Measurements from ENCODE around the gene MYL12B. TPM values are rescaled to one million over a fixed set of nuclear protein-coding genes. Genes with fewer than 3 reads are reported as not detected.

The MYL12B gene
- total and polyA plus RNA-seq, 5 experiments from 2014 or later: 184 to 956 (median 828) TPM

DNA sequence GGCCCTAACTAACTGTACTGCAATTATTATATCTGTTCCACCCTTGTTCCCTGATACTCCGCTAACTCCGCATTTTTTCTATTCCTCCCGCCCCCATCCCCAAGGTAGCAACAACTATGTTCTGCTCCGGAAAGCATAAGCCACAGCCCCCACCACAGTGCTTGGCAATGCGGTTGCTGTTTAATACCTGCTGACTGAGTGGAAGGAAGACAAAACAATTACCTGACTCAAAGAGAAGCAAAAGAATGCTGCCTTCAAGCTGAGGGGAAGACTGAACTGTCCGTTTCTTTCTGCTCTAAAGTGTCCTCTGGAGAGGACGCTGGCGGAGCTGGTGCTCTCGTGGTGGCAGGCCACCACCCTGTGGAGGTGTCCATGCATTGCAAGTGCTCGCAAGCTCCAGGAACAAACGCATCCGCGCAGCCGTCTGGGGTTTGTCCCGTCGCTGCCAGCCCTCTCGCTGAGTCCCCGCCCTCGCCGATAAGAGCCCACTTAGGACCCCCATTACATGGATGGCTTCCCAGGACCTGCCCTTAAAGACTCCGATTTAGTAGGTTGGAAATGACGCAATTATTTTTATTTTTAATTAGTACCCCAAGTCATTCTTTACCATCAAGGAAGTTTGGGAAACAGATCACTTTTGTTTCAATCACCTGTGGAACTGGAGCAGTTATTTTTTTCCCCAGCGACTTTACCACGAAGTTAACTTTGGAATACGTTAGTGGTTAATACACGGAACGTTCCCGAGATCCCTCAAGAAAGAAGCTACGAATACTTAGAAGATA, 15.9 kb upstream of the MYL12B start:
- H3K4me3 Mint-ChIP-seq: peak overlapping the region; percentile 84 to 98 (median 96)
- H3K4me1 Mint-ChIP-seq: peaks cover 19 to 41% (median 34%) of the 10 kb centered on the region in 4 donors
- peak; percentile 51 to 65 for ATAC-seq
- DNase-seq: peak; percentile 61 to 86 (median 76)
- peaks cover 28 to 30% (median 28%) of the 10 kb centered on the region in 3 donors for H3K36me3 Mint-ChIP-seq
- H3K27me3 Mint-ChIP-seq: no peaks in the 10 kb centered on the region
- POLR2A ChIA-PET: interaction anchor here (0.5 to 9.6 kb wide), 21 partner anchors 10 to 348 kb away, joined by 3 to 244 read pairs (median 5); partner anchors contain the start of genes LPIN2, MYL12B and TGIF1
- H3K27ac Mint-ChIP-seq: peak overlapping the region; percentile 92 to 100 (median 98)
- H3K9me3 Mint-ChIP-seq: peaks cover 0 to 24% (median 3%) of the 10 kb centered on the region in 9 donors

DNA sequence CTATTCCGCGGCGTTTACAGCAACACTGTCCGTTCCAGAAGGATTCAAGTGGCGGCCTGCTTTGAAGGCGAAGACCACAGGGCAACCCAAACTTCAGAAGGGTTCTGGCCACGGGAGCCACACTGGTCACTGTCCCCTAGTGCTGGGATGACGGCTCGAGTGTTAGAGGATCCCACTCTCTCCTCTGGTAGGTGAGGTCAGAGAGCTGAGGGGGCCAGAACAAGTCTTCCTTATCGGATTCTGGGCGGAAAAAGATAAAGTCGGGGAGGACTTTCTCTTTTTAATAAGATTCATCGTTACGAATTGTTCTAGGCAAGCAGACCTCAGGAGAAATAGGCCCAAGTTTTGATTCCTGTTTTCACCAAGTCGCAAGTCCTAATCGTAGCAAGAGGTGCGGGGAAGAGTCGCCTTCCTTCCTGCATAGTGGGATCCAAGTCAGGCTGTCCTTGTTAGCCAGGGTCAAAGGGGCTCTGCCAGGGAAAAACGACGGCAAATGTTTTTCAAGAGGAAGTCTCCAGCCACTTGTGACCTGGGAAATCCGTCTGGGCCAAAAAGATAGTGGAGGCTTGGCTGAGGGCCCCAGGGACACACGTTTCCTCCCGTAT, 15.2 kb upstream of the MYL12B start:
- Mint-ChIP-seq H3K4me3 (peak overlapping the region; percentile 84 to 98 (median 96)), H3K36me3 (peaks cover 24 to 29% (median 24%) of the 10 kb centered on the region in 3 donors), H3K27ac (peak overlapping the region; percentile 92 to 100 (median 98)), H3K9me3 (peaks cover 0 to 20% (median 3%) of the 10 kb centered on the region in 9 donors), H3K4me1 (peaks cover 19 to 47% (median 40%) of the 10 kb centered on the region in 4 donors), H3K27me3 (no peaks in the 10 kb centered on the region)
- peak; percentile 2 for ATAC-seq
- POLR2A ChIA-PET: interaction anchor here (0.7 to 9.6 kb wide), 31 partner anchors 9 to 1991 kb away, joined by 3 to 244 read pairs (median 7); partner anchors contain the start of genes LPIN2, MYL12B and TGIF1
- peak in 1 of 10 donors; percentile 22 for DNase-seq

DNA sequence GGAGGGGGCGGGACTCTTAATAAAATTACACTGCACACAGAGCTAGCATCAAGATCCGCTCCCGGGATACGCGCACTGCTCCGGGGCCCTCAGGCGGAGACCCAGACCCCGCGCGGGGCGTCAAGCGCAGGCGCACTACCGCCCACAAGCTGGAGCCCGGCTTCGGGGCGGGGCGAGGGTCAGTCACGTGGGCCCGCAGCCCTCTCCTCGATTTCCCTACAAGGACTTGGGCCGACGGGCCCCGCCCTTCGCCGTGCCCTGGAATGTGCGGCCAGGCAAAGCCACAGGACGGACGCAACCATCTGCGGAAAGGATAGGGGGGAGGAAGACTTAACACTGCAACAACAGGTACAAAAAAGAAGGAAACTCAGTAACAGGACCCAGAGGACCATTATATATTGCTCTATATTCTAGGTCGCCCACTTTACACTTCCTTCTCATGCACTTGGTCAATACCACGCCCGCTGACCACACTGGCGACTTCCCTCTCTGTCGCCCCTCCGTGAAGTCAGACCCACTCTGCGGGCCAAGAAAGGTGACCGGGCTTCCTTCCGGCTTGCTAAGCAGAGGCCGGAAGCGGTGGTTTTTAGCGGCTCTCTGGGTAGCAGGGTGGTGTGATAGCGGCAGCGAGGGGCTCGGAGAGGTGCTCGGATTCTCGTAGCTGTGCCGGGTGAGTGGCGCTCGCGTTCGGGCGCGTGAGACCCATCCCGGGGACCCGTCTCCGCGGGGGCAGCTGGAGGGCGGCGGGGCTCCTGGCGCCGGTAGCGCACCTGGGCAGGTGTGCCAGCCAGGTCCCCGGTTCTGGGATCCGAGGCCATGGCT, 14.5 kb upstream of the MYL12B start, which contains the start of gene MYL12A:
Gene MYL12A (plus strand): TSS at position 562 of the 822 bp plus-strand sequence. CDS start 5,447 bp downstream, outside the sequence.
- peak within 1 kb of the TSS; percentile 84 to 98 (median 96) for H3K4me3 Mint-ChIP-seq
- POLR2A ChIA-PET: interaction anchor here (0.5 to 9.6 kb wide), 36 partner anchors 8 to 1990 kb away, joined by 3 to 244 read pairs (median 5); partner anchors contain the start of genes LPIN2, MYL12B and TGIF1
- DNase-seq: peak; percentile 80 to 95 (median 86)
- peaks cover 20 to 54% (median 45%) of the 10 kb centered on the region in 4 donors for H3K4me1 Mint-ChIP-seq
- H3K27me3 Mint-ChIP-seq: no peaks in the 10 kb centered on the region
- peak within 1 kb of the TSS; percentile 92 to 100 (median 98) for H3K27ac Mint-ChIP-seq
- H3K36me3 Mint-ChIP-seq: peaks cover 17 to 25% (median 19%) of the 10 kb centered on the region in 3 donors
- H3K9me3 Mint-ChIP-seq: peaks cover 0 to 13% (median 0%) of the 10 kb centered on the region in 9 donors
- peak; percentile 74 to 75 for ATAC-seq

DNA sequence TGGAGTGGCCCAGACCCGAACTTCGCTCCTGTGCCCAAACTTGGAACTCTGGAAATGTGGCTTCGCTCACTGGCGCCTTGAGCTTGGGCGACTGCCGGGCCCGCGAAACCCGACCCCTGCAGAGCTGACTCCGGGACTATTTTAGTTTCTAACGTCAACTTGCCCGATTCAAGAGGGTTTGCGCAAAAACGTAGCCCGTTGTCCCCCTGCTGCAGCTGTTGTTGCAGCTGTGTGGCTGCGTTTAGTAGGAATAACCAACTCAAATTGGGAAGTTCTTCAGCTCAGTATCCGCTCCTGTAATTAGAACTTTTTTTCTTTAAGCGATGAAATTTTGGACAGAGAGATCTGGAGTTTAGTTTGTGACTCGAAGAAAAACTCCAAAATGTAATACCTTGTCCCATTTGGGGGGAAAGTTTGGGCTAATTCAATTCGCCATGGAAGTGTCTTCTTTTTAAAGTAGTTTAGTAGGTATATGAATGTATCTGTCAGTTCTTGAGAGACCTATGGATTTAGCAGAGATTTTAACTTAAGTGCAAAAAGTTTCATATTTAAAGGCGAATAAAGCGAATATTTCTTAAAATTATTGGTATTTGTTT, 13.8 kb upstream of the MYL12B start:
- Mint-ChIP-seq H3K4me1 (peaks cover 20 to 61% (median 52%) of the 10 kb centered on the region in 4 donors), H3K36me3 (peaks cover 17 to 28% (median 19%) of the 10 kb centered on the region in 3 donors), H3K27me3 (no peaks in the 10 kb centered on the region), H3K4me3 (peak overlapping the region; percentile 84 to 98 (median 96)), H3K27ac (peak overlapping the region; percentile 92 to 100 (median 96)), H3K9me3 (peaks cover 0 to 6% (median 0%) of the 10 kb centered on the region in 9 donors)
- DNase-seq: no peak
- POLR2A ChIA-PET: interaction anchor here (0.6 to 9.6 kb wide), 31 partner anchors 8 to 1990 kb away, joined by 3 to 244 read pairs (median 7); partner anchors contain the start of genes LPIN2, MYL12B and TGIF1
- peak in 1 of 2 donors; percentile 2 for ATAC-seq

DNA sequence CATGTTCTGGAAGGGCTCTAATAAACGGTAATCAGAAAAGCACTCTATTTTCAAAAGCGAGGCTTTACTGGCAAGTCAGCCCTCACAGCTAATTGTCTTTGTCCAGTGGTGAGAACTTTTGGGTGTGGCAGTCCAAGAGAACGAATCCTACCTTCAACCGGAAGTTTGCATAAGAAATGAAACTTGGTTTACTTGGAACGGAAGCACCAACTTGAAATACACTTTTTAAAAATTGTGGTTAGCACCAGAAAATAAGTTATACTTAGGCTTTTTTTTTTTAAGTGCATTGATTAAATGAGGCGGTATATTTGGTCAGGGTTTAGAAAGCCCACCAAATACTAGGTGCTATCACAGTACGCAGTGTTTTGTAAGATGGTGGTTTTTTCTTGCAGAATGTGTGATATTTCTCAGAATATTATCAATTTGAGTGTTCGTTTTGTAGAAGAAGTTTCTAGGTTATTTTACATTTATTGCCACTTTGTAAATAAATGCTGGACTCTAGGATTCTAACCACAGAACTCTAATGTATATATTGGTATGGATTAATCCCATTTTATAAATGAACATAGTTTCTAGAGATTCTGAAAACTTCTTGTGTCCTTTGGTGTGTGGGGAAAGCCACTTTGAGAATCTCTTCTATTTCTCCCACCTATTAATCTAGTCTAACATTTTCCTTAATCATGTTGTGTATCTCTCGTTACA, 13.1 kb upstream of the MYL12B start:
- no peak for ATAC-seq

DNA sequence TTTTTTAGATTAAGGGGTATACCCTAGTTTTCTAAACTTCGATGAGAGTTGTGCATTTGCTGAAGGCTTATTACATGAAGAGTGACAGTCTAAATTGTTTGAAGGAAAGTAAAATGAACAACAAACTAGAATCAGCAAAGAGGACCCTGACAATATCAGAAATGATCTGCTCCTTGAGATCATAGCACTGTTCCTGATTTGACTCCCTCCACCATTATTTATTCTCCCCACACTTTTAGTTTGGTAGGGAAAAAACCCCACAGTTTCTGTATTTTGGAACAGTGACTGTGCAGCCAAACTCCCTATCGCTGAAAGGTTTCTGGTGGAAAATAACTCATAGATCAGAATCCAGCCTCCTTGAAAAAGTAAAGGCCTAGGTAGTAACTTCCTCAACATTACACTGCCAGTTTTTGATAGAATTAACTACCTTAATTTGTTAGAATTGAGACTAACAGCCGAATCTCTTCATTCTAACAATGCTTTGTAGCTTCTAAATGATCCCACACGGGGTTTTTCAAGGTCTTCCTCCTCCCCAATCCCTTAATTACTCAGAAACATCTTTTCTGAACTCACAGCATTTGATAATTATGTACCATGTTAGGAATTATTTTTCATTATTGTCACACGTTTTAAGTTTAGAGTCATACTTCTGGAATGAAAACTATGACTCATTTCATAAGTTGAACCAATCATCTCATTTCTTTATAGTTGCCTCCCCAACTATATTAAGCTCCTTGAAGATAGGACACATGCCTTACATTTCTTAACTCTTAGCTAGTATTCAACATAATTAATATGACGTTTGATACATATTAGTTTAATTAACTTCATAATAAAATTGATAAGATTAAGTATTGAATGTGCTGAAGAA, 11.5 kb upstream of the MYL12B start:
- POLR2A ChIA-PET: interaction anchor here (1.0 to 9.6 kb wide), 7 partner anchors 10 to 343 kb away, joined by 3 to 244 read pairs (median 21); partner anchors contain the start of genes MYL12B and TGIF1
- H3K27ac Mint-ChIP-seq: peak overlapping the region; percentile 83 to 100 (median 92)
- DNase-seq: no peak
- no peak for ATAC-seq
- H3K27me3 Mint-ChIP-seq: no peaks in the 10 kb centered on the region
- H3K4me3 Mint-ChIP-seq: peak overlapping the region; percentile 84 to 97 (median 95)
- no peaks in the 10 kb centered on the region for H3K9me3 Mint-ChIP-seq
- peaks cover 31 to 69% (median 60%) of the 10 kb centered on the region in 4 donors for H3K4me1 Mint-ChIP-seq
- H3K36me3 Mint-ChIP-seq: peaks cover 27 to 50% (median 38%) of the 10 kb centered on the region in 3 donors

More for the DNA sequence above, 13.1 kb upstream of the MYL12B start:
- POLR2A ChIA-PET: interaction anchor here (0.7 to 9.6 kb wide), 21 partner anchors 7 to 1989 kb away, joined by 3 to 244 read pairs (median 14); partner anchors contain the start of genes MYL12B and TGIF1
- H3K4me3 Mint-ChIP-seq: peak overlapping the region; percentile 84 to 98 (median 96)
- H3K36me3 Mint-ChIP-seq: peaks cover 17 to 35% (median 25%) of the 10 kb centered on the region in 3 donors
- peaks cover 0 to 4% (median 0%) of the 10 kb centered on the region in 9 donors for H3K9me3 Mint-ChIP-seq
- peak overlapping the region; percentile 92 to 100 (median 96) for H3K27ac Mint-ChIP-seq
- DNase-seq: peak in 4 of 10 donors; percentile 25 to 64 (median 60)
- peaks cover 24 to 66% (median 55%) of the 10 kb centered on the region in 4 donors for H3K4me1 Mint-ChIP-seq
- H3K27me3 Mint-ChIP-seq: no peaks in the 10 kb centered on the region

DNA sequence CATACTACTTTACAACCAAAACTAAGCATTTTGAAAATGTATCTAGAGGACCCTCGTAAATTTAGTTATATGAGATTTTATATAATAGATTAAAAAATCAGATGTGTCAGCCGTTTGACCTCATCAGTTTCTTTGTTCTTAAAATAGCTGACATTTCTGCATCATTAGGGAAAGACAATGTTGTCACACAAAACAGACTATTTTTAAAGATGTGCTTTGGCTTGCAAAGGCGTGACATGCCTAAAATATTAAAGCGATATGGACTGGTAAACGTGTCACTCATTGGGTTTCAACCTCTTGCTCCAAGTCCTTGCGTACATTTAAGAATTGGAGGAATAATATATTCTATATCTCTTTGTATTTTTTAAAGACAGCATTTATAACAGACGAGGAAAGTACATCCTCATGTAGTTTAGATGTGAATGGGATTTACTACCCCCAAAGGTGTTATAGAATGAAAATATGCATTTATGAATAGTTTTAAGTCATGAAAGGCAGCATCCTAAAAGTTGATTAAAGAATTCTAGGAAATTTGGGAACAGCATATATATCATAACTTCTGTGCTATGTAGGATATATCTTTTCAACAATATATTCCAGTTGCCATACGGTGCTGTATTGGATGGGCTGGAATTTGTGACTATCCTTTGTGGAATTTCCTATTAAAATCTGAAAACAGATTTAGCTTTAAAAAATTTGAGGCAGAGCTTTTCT, 10.5 kb upstream of the MYL12B start:
- H3K27me3 Mint-ChIP-seq: no peaks in the 10 kb centered on the region
- peak overlapping the region; percentile 63 to 84 (median 76) for H3K4me3 Mint-ChIP-seq
- POLR2A ChIA-PET: interaction anchor here (0.5 to 9.6 kb wide), 8 partner anchors 9 to 342 kb away, joined by 3 to 244 read pairs (median 4); partner anchors contain the start of genes MYL12B and TGIF1
- H3K27ac Mint-ChIP-seq: peak overlapping the region; percentile 78 to 100 (median 84)
- H3K36me3 Mint-ChIP-seq: peaks cover 34 to 60% (median 46%) of the 10 kb centered on the region in 3 donors
- H3K4me1 Mint-ChIP-seq: peaks cover 28 to 72% (median 60%) of the 10 kb centered on the region in 4 donors
- DNase-seq: no peak
- no peak for ATAC-seq
- no peaks in the 10 kb centered on the region for H3K9me3 Mint-ChIP-seq

DNA sequence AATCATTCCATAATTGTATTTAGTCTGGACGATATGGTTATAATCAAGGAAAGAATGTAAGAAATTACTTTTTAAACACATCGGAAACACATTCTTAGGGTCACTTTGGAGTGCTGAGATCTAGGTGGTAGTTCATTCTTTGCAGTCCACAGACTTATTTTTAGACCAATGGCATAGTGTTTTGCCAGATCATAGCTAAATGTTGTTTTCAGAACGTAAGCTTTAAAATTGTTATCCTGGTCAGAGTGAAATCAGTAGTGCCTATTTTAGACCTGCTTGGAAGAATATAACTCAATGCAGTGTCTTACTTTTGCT, 10.0 kb upstream of the MYL12B start:
- ATAC-seq (no peak), DNase-seq (no peak)
- peaks cover 39 to 65% (median 50%) of the 10 kb centered on the region in 3 donors for H3K36me3 Mint-ChIP-seq
- POLR2A ChIA-PET: interaction anchor here (1.0 to 9.6 kb wide), 4 partner anchors 9 to 198 kb away, joined by 3 to 244 read pairs (median 58); partner anchors contain the start of genes MYL12B and TGIF1
- peaks cover 28 to 76% (median 64%) of the 10 kb centered on the region in 4 donors for H3K4me1 Mint-ChIP-seq
- peak overlapping the region; percentile 63 to 84 (median 76) for H3K4me3 Mint-ChIP-seq
- no peaks in the 10 kb centered on the region for H3K27me3 Mint-ChIP-seq
- no peaks in the 10 kb centered on the region for H3K9me3 Mint-ChIP-seq
- H3K27ac Mint-ChIP-seq: peak overlapping the region; percentile 78 to 100 (median 84)

DNA sequence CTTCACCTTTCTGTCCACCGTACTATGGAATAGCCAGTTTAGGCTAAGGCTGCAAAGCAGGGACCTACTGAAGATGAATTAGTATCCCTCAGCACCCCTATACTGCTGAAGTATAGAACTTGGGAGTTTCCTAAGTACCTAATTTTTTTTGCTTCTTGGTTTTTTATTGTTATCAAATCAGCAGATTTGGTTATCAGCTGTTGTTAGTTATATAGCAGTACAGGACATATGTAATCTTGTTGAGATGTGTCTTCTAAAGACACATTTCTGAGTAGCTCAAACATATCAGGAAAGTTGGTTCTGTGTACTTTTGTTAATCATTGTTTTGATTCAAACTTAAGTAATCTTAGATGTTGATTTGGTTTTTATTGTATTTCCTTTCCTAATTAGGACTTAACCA, 9.1 kb upstream of the MYL12B start:
- POLR2A ChIA-PET: interaction anchor here (1.0 to 9.6 kb wide), 5 partner anchors 8 to 197 kb away, joined by 3 to 244 read pairs (median 4); partner anchors contain the start of genes MYL12B and TGIF1
- Mint-ChIP-seq H3K27me3 (no peaks in the 10 kb centered on the region), H3K4me1 (peaks cover 27 to 83% (median 73%) of the 10 kb centered on the region in 4 donors), H3K27ac (peak overlapping the region; percentile 75 to 100 (median 82)), H3K4me3 (peak overlapping the region; percentile 51 to 84 (median 72)), H3K9me3 (no peaks in the 10 kb centered on the region), H3K36me3 (peaks cover 41 to 74% (median 58%) of the 10 kb centered on the region in 3 donors)
- DNase-seq (no peak), ATAC-seq (no peak)

All from naive thymus-derived CD8-positive, alpha-beta T cell (primary cell).